Lower leg skin (tissue), 4 donors: ENCODE results near the gene LRRC49. TPM values are rescaled to one million over a fixed set of nuclear protein-coding genes. Genes with fewer than 3 reads are reported as not detected.
"Not testable (repeated sequence)": the region's sequence is repeated elsewhere in the genome, so short reads cannot be mapped to it uniquely, and the experiment has no call there.

Experiments used
- DNase-seq, 2 donors: peaks; one replicate each; pipeline ENCODE4 v3.0.0-alpha.2; 2019; ENCODE audit warnings: low spot score in 2 of 2
- H3K4me3 ChIP-seq: fragments of 200-600 bp; sonication (generic); 2 replicates; pipeline ENCODE4 v1.5.1; 2017; ENCODE audit warnings: mild to moderate bottlenecking, low read depth; ENCODE audit not compliant: poor library complexity, severe bottlenecking
- POLR2A ChIP-seq, 2 donors: fragments of 450-650 bp; IDR thresholded peaks; one replicate each; pipeline ENCODE4 v1.6.1; 2016 to 2017; ENCODE audit warnings: antibody characterized with exemption in 2 of 2, mild to moderate bottlenecking in 1 of 2, moderate library complexity in 1 of 2
- WGBS, 2 donors: methylation state at CpG; one replicate each; pipeline ENCODE4 v1.1.5; 2018; 5-methylcytosine and 5-hydroxymethylcytosine counted together
- intact Hi-C: fragments of 100-400 bp; cut with DNase I; formaldehyde crosslinking; loops from one replicate; pipeline ENCODE4 v1.15.0; 2023; ENCODE audit warnings: low total_unique reads
- total RNA-seq, 4 donors: library from RNA; depleted of rRNA; stranded (reverse); fragments of >200 nt; gene quantifications; one replicate each; pipeline ENCODE4 v1.1.0, GENCODE V29; 2016
- TF ChIP-seq, protein P1 (sequence below), 3 donors: fragments of 450-650 bp; IDR thresholded peaks; one replicate each; pipeline ENCODE4 v1.5.1; 2016; ENCODE audit warnings: antibody characterized with exemption in 3 of 3, mild to moderate bottlenecking in 3 of 3, moderate library complexity in 2 of 3

LRRC49 gene
- total RNA-seq, 4 donors from 2014 or later: 1.9 to 6.1 (median 5.3) TPM

DNA sequence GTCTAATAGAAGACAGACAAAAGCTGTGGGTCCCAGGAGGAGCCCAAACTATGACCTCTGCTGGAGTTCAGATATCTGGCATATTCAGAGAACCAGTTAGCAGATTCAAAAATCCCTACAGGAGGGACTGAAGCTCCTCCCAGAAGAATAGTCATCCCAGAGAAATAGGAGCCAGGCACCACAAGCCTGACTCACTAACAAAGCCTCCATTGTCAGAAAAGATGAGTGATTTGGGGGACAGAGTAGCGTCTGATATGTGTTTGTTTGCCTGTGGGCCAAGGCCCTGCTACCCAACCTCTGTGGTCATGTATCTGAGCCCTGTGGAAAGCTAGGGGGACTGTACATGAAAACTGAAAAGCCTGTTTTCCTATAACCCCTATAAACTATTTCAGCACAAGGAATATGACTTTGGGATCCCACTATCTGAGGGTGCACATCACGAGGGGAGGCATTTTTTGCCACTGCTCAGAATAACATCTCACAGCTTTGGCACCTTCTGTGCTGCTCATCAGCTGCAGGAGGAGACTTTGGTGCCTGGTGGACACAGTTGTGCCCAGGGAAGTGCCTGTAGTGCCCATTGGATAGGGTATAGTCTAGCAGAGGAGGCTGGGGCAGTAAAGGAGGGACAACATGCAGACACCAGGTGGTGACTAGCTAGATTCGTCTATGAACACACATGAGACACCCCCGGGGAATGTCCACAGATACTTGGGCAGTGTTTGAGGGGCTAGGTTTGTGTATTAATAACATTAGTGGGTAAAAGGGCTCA lies 29.0 kb upstream of the LRRC49 start:
- H3K4me3 ChIP-seq: no peak overlapping the region
- 65 to 69% methylated on average over 4 of the region's 4 CpGs for WGBS, 2 donors
- intact Hi-C loops: no loop called here
- no peak for TF ChIP-seq POLR2A (IDR thresholded peaks at IDR 0.05)
- TF ChIP-seq, protein P1, sequence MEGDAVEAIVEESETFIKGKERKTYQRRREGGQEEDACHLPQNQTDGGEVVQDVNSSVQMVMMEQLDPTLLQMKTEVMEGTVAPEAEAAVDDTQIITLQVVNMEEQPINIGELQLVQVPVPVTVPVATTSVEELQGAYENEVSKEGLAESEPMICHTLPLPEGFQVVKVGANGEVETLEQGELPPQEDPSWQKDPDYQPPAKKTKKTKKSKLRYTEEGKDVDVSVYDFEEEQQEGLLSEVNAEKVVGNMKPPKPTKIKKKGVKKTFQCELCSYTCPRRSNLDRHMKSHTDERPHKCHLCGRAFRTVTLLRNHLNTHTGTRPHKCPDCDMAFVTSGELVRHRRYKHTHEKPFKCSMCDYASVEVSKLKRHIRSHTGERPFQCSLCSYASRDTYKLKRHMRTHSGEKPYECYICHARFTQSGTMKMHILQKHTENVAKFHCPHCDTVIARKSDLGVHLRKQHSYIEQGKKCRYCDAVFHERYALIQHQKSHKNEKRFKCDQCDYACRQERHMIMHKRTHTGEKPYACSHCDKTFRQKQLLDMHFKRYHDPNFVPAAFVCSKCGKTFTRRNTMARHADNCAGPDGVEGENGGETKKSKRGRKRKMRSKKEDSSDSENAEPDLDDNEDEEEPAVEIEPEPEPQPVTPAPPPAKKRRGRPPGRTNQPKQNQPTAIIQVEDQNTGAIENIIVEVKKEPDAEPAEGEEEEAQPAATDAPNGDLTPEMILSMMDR (IDR thresholded peaks at IDR 0.05): no peak
- DNase-seq: no peak

DNA sequence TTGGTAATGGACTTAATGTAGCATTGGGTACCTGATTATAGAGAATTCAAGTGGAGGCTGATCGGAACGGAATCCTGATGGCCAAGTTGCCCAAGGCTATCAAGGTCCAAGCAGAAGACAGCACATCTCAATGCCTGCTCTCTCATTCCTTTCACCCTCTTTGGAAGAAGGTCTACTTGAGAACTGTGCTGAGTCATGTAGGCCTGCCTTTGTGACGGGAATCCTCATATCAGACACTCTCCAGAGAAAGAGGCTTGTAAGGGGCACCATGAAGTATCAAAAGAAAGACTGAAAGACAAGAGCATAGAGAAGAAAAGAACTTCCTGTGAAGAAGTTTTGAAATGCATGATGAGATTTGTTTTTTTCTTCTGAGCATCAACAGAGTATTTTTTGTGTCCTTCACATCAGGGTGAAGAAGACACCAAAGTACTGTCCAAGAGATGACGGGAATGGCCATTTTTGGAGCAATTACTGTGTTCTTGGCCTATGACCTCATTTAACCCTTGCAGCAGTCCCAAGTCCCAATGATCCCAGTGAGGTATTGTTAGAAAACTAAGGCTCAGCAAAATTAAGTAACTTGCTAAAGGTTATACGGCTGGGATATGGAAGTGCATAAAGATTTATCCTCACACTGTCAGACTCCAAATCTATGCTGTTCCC lies 25.5 kb upstream of the LRRC49 start:
- intact Hi-C loops: no loop called here
- no peak for TF ChIP-seq POLR2A (IDR thresholded peaks at IDR 0.05)
- TF ChIP-seq, protein P1 (IDR thresholded peaks at IDR 0.05): no peak
- 84 to 88% methylated on average over 5 of the region's 5 CpGs for WGBS, 2 donors

DNA sequence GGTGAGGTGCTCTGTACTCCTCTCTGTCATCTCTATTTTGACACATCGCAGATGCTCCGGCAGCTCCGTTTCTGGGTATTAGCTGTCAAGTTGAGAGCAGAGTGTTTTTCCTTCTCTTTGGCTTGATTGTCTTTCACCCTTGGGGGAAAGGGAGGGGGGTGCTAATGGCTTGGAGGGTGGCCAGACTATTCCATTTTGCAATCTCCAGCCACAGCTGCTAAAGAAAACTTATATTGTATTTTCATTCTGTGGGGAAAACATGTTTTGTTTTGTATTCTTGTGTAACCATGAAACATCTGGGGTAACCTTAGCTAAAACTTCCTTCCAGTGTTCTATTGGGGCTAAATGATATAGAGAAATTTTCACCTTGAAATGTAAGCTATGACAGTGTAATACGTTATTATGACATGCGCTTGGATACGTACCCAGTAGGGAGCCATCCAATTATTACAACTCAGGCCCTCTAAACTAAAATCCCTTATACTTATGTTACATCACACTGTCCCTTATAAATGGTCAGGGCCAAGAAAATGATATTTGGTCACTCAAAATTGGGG lies 24.6 kb upstream of the LRRC49 start:
- intact Hi-C loops: no loop called here
- no peak for DNase-seq
- no peak overlapping the region for H3K4me3 ChIP-seq
- TF ChIP-seq POLR2A (IDR thresholded peaks at IDR 0.05): no peak
- TF ChIP-seq, protein P1 (IDR thresholded peaks at IDR 0.05): no peak
- 34 to 38% methylated on average over 6 of the region's 6 CpGs for WGBS, 2 donors

More for the DNA sequence above, 25.5 kb upstream of the LRRC49 start:
- no peak for DNase-seq
- no peak overlapping the region for H3K4me3 ChIP-seq

DNA sequence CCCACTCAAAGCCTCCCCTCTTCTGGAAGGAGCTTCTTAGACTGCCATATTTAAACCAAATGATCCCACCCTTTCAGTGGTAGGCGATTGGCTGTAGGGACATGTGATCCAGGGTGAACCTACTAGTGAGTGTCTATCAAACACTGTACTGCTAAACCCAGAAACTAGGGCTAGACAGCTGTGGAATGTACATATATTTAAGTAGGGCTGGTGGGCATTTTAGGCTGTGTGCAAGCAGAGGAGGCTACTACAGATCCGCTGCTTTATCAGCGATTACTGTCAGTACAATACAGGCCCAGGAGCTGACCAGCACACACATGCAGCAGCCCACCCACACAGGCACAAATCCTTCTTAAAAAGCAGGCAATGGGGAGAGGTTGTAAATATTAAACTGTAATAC lies 23.3 kb upstream of the LRRC49 start:
- no peak for TF ChIP-seq POLR2A (IDR thresholded peaks at IDR 0.05)
- TF ChIP-seq, protein P1 (IDR thresholded peaks at IDR 0.05): no peak
- DNase-seq: no peak
- no peak overlapping the region for H3K4me3 ChIP-seq
- 82% methylated on average over 3 of the region's 3 CpGs for WGBS, 2 donors
- intact Hi-C loops: no loop called here

DNA sequence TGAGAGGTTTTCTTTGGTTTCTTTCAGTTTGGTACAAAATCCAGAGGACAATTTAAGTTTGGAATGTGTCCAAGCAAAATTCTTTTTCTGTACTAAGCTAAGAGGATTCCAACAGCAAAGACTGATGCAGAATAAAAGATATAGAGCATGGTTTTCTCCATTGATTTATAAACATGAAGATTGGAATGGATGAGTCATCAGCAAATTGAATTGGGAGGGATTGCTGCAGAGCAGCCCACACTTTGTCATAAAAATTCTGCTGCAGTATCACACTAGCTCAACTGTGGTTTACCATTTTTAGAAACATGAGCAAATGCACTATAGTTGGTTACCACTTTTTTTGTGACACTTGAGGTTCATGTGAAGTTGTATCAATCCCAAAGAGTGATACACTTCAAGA lies 22.6 kb upstream of the LRRC49 start:
- intact Hi-C loops: no loop called here
- TF ChIP-seq, protein P1 (IDR thresholded peaks at IDR 0.05): no peak
- TF ChIP-seq POLR2A (IDR thresholded peaks at IDR 0.05): no peak
- no peak overlapping the region for H3K4me3 ChIP-seq
- no peak for DNase-seq

DNA sequence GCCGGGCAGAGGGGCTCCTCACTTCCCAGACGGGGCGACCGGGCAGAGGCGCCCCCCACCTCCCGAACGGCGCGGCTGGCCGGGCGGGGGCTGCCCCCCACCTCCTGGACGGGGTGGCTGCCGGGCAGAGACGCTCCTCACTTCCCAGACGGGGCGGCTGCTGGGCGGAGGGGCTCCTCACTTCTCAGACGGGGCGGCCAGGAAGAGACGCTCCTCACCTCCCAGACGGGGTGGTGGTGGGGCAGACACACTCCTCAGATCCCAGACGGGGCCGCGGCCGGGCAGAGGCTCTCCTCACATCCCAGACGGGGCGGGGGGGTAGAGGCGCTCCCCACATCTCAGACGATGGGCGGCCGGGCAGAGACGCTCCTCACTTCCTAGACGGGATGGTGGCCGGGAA lies 21.1 kb upstream of the LRRC49 start:
- H3K4me3 ChIP-seq, intact Hi-C loops, DNase-seq: not testable (repeated sequence)
- 98 to 99% methylated on average over 19 to 23 of the region's 34 CpGs for WGBS, 2 donors
